CD4-positive, alpha-beta T cell treated with Interleukin-17A for 1 hour (primary cell): ENCODE data around the gene XKR7.
A peak's percentile ranks its signal among the peaks of the same experiment; 100 is the strongest.
"Not testable (repeated sequence)": the region's sequence is repeated elsewhere in the genome, so short reads cannot be mapped to it uniquely, and the experiment has no call there.

Source experiments
- DNase-seq: peaks from one replicate; pipeline ENCODE4 v3.0.0-alpha.2; 2020

XKR7 gene

GRCh38 chr20:32018269-32019155 lies 50.6 kb downstream of the XKR7 start:
- peak; percentile 42 for DNase-seq

DNA sequence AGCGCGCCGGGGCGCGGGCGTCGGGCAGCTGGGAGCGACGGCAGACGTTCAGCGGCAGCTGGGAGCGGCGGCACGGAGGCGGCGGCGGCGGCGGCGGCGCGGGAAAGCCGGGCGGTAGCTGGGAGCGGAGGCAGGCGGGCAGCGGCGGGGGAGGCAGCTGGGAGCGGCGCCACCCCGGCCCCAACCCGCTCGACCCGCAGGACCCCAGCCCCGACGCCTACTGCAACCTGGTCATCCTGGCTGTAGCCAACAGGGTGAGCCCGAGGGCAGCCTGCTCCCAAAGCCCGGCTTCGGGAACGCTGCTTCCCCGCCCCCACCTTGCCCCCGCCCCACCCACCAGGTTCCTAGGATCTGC lies 51.2 kb downstream of the XKR7 start:
- DNase-seq = no peak

DNA sequence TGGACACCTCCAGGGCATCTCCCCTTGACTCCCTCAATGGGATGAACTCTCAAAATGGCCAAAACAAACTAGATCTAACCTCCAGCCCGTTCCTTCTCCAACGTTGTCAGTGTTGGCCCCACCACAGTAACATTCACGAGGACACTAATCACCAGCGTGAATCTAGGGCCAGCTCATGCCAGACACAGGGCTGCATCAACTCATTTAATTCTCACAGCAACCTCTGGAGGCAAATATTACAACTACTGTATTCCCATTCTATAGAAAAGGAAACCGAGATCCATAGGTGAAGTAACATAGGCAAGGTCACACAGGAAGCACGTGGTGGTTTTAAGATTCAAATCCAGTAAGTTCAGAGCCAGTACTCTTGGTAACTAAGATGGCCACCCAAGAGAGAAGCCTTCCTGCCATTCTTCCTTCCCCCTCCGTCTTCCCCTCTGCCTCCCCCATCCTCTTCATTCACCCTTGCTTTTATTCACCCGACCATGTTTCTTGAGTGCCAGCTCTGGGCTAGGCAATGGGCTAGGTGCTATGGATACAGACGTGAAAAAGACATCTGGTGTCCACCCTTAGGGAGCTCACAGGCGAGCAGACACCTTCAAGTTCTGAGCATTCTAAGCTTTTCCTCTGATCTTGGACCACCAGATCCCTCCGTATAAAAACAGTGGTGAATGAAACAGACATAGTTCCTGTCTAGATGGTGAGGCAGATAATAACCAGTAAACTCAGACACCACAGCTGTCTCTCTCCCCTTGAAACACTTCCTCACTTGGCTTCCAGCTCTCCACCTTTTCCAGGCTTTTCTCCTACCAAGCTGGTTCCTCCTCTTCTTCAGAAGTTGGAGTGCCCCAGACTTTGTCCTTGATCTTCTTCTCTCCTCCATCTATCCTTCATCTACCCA lies 51.9 kb downstream of the XKR7 start:
- peak; percentile 10 for DNase-seq

- no peak for DNase-seq
Observed at GRCh38 chr20:32021091-32021490, 53.1 kb downstream of the XKR7 start.

DNA sequence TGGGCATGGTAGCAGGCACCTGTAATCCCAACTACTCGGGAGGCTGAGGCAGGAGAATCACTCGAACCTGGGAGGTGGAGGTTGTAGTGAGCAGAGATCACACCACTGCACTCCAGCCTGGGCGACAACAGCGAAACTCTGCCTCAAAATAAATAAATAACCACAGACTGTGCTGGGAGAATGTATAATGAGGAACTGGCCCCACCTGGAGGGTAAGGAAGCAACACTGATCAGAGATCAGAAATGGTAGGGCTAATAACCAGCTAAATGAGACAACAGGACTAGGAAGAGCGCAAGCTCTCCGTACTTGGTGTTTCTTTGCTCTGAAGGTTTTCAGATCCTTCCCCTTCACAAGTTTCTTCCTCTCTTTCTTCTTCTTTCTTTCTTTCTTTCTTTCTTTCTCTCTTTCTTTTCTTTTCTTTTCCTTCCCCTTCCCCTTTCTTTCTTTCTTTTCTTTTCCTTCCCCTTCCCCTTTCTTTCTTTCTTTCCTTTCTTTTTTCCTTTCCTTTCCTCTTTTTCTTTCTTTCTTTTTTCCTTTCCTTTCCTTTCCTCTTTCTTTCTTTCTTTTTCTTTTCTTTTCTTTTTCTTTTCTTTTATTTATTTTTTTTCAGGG lies 56.8 kb downstream of the XKR7 start:
- no peak for DNase-seq

GRCh38 chr20:32027643-32028042 lies 59.7 kb downstream of the XKR7 start:
- DNase-seq = no peak

DNA sequence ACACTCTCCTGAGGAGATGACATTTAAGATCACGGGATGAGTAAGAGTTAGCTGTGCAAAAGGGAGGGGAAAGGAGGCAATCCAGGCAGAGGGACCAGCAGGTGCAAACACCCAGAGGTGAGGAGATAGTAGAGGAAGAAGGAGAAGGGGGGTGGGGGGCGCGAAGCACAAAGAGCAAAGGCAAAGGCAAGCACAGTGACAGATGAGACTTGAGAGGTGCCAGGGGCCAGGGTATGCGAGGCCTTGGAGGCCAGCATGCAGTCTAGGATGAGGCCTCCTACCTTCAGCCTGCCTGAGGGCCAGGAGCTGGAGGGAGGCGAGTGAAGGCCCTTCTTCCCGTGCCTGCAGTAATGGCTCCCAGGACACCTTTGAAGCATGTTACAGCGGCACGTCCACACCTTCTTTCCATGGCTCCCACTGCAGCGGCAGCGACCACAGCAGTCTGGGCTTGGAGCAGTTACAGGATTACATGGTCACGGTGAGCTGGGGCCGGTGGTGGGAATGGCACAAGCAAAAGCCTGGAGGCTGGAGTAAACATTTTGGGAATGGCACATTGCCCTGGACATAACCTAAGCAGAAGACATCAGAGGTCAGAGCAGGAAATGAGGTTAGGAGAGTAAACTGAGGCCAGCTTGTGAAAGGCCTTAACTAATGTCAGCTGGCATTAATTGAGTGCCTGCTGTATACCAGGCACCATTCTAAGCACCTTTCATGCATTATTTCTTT lies 60.9 kb downstream of the XKR7 start:
- no peak for DNase-seq

GRCh38 chr20:32029561-32029960 lies 61.6 kb downstream of the XKR7 start:
- DNase-seq = no peak

GRCh38 chr20:32031007-32031958 lies 63.3 kb downstream of the XKR7 start:
- peak; percentile 56 for DNase-seq

DNA sequence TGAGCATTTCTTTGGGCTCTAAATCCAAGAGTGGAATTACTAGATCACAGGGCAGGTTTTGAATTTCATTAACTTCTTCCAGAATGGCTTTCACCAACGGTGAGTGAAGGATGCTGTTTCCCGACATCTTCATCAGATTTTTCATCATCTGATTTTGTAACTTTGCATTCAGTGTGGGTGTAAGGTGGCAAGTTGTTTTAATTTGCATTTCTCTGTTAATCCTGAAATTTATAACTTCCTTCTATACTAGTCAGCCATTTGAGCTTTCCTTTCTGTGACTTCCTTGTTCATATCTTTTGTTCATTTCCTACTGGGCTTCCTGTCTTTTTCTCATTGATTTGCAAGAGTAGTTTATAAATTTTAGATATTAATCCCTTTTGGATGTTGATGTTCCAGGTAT lies 65.4 kb downstream of the XKR7 start:
- no peak for DNase-seq

DNA sequence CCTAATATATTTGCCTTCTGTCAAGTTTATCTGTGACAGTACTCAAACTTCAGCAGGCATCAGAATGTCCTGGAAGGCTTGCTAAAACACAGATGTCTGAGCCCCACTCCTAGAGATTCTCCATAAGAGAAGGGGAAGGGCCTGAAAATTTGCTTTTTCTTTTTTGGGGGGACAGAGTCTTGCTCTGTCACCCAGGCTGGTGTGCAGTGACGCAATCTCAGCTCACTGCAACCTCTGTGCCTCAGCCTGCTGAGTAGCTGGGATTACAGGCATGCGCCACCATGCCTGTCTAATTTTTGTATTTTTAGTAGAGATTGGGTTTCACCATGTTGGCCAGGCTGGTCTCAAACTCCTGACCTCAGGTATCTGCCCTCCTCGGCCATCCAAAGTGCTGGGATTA lies 65.8 kb downstream of the XKR7 start:
- DNase-seq = not testable (repeated sequence)

GRCh38 chr20:32034581-32035425 lies 66.9 kb downstream of the XKR7 start:
- no peak for DNase-seq

DNA sequence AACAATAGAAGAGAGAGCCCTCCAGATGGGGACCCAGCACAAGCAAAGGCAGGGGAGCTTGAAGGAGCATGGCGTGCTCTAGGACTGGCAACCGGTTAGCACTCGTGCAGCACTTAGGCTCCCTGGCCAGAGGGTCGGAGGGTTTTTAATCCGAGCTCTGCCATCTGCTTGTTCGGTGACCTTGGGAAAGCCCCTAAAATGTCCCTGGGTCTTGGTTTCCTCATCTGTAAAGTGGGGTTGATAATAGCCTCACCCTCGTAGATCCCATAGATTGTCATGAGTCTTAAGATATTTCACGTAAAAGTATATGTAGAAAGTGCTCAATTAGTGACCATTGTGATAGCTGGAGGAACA lies 67.5 kb downstream of the XKR7 start:
- no peak for DNase-seq

DNA sequence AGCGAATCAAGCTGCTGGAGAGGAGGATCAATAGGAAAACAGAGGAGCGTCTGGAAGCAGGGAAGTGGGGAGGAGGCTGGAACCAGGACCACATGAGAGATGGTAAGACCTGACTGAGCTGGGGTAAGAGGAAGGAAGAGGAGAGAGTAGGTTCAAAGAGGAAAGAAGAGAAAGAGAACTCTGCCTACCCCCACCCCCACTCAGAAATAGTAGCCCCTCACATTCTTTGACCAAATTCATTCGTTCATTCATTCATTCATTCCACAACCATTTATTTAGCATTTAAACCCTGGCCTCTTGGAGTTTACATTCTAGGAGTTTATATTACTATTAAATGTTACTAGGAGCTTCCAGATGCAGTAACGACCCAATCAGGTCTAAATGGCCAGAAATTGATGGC lies 68.3 kb downstream of the XKR7 start:
- no peak for DNase-seq

DNA sequence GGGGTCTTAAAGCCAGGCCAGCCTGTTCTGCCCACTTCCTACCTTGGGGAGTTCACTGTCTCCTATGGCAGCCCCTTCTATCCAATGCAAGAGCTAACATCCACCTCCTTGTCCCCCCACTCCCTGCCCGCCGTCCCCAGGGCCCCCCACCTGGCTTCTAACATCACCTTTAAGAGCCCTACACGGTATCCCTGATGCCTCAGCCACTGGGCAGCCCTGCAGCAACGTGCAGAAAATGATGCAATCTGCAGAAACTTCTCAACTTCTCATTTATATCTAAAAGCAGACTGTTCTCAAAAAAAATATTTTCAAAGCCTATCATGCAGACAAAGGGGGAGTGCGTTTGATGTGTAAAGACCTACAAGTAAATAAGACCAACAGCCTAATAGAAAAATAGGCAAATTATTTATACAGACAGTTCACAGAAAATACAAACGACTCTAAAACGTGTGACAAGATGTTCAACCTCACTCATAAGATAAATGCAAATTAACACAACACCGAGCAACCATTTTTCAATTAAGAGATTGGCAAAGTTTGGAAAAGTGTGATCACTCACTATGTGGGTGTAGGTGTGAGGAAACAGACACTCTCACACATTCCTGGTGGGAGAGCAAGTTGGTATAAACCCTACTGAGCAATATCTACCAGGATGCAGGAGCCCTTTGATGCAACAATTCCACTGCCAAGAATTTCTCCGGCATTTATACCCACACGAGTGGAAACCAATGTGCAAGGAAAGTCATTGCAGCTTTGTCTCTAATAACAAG lies 69.0 kb downstream of the XKR7 start:
- no peak for DNase-seq

- no peak for DNase-seq
Observed at GRCh38 chr20:32037929-32038328, 70.0 kb downstream of the XKR7 start.

DNA sequence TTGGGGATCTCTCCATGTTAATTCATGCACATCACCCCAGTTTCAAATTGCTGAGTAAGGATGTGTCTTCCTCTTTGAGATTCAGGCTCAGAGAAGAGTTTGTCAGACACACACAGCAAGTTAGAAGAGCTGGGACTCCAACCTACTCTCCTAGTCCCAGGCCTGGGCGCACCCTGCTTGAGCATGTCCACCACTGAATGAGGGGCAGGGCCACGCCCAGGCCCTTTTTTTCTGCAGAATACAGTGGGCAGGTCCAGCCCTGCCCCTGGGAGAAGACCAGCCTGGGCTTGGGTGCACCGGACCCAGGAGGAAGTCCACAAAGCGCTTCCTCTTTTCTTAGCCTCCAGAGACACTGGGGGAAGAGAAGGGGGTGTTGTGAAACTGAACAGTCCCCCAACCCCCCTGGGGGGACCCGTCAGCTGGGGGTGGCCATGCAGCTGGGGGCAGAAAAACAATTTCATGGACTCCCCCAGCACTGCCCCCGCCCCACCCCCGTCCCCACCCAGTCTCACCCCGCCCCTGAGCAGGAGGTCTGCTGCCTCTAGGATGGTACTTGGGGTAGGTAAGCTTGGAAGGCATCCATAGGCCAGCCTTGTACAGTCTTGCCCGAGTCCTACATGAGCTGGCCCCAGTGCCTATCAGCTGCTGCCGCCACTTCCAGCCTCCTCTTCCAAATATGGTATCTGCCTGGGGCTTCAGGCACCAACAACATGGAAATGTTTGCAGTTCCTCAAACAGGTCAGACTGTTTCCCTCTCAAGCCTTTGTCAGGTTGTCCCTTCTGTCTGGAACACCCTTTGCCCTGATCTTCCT lies 72.4 kb downstream of the XKR7 start:
- peak; percentile 11 for DNase-seq

DNA sequence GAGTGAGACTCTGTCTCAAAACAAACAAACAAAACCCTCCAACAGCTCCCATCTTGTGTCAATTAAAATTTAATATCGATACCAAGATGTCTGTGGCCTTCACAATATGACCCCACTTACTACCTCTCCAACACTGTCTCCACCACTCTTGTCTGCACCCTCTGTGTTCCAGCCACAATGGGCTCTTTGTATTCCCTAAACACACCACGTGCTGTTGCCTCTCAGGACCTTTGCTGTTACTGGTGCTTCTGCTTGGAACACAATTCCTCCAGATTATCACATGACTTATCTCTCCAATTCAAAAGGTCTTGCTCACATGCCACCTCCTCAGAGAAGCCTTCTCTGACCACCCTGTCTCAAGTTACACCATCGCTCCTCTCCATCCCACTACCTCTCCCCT lies 78.0 kb downstream of the XKR7 start:
- no peak for DNase-seq

GRCh38 chr20:32050324-32050841 lies 82.4 kb downstream of the XKR7 start:
- no peak for DNase-seq
